ENCODE measurements around the gene TBCK. TPM values are rescaled to one million over a fixed set of nuclear protein-coding genes. Genes with fewer than 3 reads are reported as not detected.

Gene TBCK
- total and polyA plus RNA-seq, 2 donors (not counting 3 experiments of a cell fraction or from before 2014, with no cell fraction given): 18.2 to 38.6 TPM

GRCh38 chr4:106266201-106266600 lies 49.8 kb downstream of the TBCK start:
- TF ChIP-seq CTCF (IDR thresholded peaks at IDR 0.05; ENCODE audit: extremely low read depth in 1 of 2, insufficient read depth in 1 of 2, low read depth in 1 of 2, low read length in 2 of 2) (peak; percentile 36 to 40), GATA2 (IDR thresholded peaks at IDR 0.05; ENCODE audit: insufficient read depth, insufficient read length, low read depth, low read length) (no peak)
- no peak overlapping the region for H3K4me2 ChIP-seq (ENCODE audit: insufficient read depth, low read length)
- no peaks in the 10 kb centered on the region for H3K27me3 ChIP-seq (ENCODE audit: control insufficient read depth in 2 of 2, insufficient read depth in 2 of 2, low read length in 2 of 2)
- peaks cover 6% of the 10 kb centered on the region for H3K4me1 ChIP-seq (ENCODE audit: control insufficient read depth, extremely low read depth, insufficient read depth, low read length)
- H3K4me3 ChIP-seq (replicated peaks in 1 of 3; ENCODE audit: insufficient read depth in 1 of 3, low read depth in 1 of 3, low read length in 3 of 3): no peak overlapping the region
- intact Hi-C loops (cut with micrococcal nuclease) (loop anchor here (1.0 to 10.0 kb wide), 8 partner anchors 50 to 769 kb away; partner anchors contain the start of genes AIMP1, DKK2 and TBCK), dilution Hi-C loops (cut with MboI; ENCODE audit: extremely low pct_ligation_motif_present, low sequenced_read_pairs) (no loop called here)
- H3K36me3 ChIP-seq (ENCODE audit: control insufficient read depth in 2 of 2, extremely low read depth in 1 of 2, insufficient read depth in 2 of 2, low read length in 2 of 2): no peaks in the 10 kb centered on the region
- no peak overlapping the region for H2AFZ ChIP-seq (ENCODE audit: low read depth, low read length)
- CTCF ChIA-PET: interaction anchor here (0.6 to 2.5 kb wide), 51 partner anchors 9 to 1471 kb away, joined by 3 to 48 read pairs (median 5); partner anchors contain the start of genes AIMP1, DKK2 and TBCK
- no peaks in the 10 kb centered on the region for H3K9me1 ChIP-seq (replicated peaks; ENCODE audit: control insufficient read depth, extremely low read depth, insufficient read depth, low read length)
- H3K79me2 ChIP-seq (ENCODE audit: control insufficient read depth, insufficient read depth, low read length): no peaks in the 10 kb centered on the region
- DNase-seq (ENCODE audit: low read depth, low spot score): peak; percentile 72
- H3K27ac ChIP-seq (ENCODE audit: insufficient read depth, low read depth, low read length): no peak overlapping the region
- BruUV-seq (replicated peaks): no TSS peak
- no peak overlapping the region for H3K9ac ChIP-seq (replicated peaks; ENCODE audit: extremely low read depth, insufficient read depth, low read length)
- FAIRE-seq: peak; percentile 68
- no peaks in the 10 kb centered on the region for H4K20me1 ChIP-seq (replicated peaks; ENCODE audit: control insufficient read depth, extremely low read depth, insufficient read depth, low read length)
- POLR2A ChIA-PET: interaction anchor here (0.5 kb wide), 1 partner anchor 556 kb away, joined by 5 read pairs; no protein-coding TSS in a partner anchor
- no peaks in the 10 kb centered on the region for H3K9me3 ChIP-seq (replicated peaks; ENCODE audit: control insufficient read depth, insufficient read depth, low read length)

- Histone ChIP-seq H4K20me1 (replicated peaks; ENCODE audit: control insufficient read depth, extremely low read depth, insufficient read depth, low read length) (no peaks in the 10 kb centered on the region), H3K27me3 (ENCODE audit: control insufficient read depth in 2 of 2, insufficient read depth in 2 of 2, low read length in 2 of 2) (no peaks in the 10 kb centered on the region), H3K9ac (replicated peaks; ENCODE audit: extremely low read depth, insufficient read depth, low read length) (no peak overlapping the region), H3K4me1 (ENCODE audit: control insufficient read depth, extremely low read depth, insufficient read depth, low read length) (no peaks in the 10 kb centered on the region), H2AFZ (ENCODE audit: low read depth, low read length) (no peak overlapping the region), H3K36me3 (ENCODE audit: control insufficient read depth in 2 of 2, extremely low read depth in 1 of 2, insufficient read depth in 2 of 2, low read length in 2 of 2) (no peaks in the 10 kb centered on the region), H3K79me2 (ENCODE audit: control insufficient read depth, insufficient read depth, low read length) (no peaks in the 10 kb centered on the region), H3K4me2 (ENCODE audit: insufficient read depth, low read length) (no peak overlapping the region), H3K9me1 (replicated peaks; ENCODE audit: control insufficient read depth, extremely low read depth, insufficient read depth, low read length) (no peaks in the 10 kb centered on the region), H3K4me3 (replicated peaks in 1 of 3; ENCODE audit: insufficient read depth in 1 of 3, low read depth in 1 of 3, low read length in 3 of 3) (no peak overlapping the region), H3K27ac (ENCODE audit: insufficient read depth, low read depth, low read length) (no peak overlapping the region), H3K9me3 (replicated peaks; ENCODE audit: control insufficient read depth, insufficient read depth, low read length) (no peaks in the 10 kb centered on the region)
- CTCF ChIA-PET: interaction anchor here (0.9 to 1.4 kb wide), 6 partner anchors 51 to 554 kb away, joined by 3 to 5 read pairs (median 4); partner anchors contain the start of gene TBCK
- dilution Hi-C loops (cut with MboI; ENCODE audit: extremely low pct_ligation_motif_present, low sequenced_read_pairs) (no loop called here), intact Hi-C loops (cut with micrococcal nuclease) (loop anchor here (10.0 kb wide), 1 partner anchor 770 kb away; the partner anchor contains the start of gene DKK2)
- TF ChIP-seq POLR2A (IDR thresholded peaks at IDR 0.05; ENCODE audit: low read depth, low read length) (no peak), GATA2 (IDR thresholded peaks at IDR 0.05; ENCODE audit: insufficient read depth, insufficient read length, low read depth, low read length) (no peak), FOS (IDR thresholded peaks at IDR 0.05; ENCODE audit: borderline replicate concordance, insufficient read depth, low read length) (no peak), MYC (IDR thresholded peaks at IDR 0.05; ENCODE audit: low read depth, low read length) (no peak), MAX (IDR thresholded peaks at IDR 0.05; ENCODE audit: insufficient read depth, insufficient read length) (no peak), CTCF (IDR thresholded peaks at IDR 0.05; ENCODE audit: extremely low read depth in 1 of 2, insufficient read depth in 1 of 2, low read depth in 1 of 2, low read length in 2 of 2) (no peak), POLR2AphosphoS5 (IDR thresholded peaks at IDR 0.05; ENCODE audit: insufficient read depth, low read depth, low read length) (no peak), JUN (IDR thresholded peaks at IDR 0.05; ENCODE audit: borderline replicate concordance, insufficient read depth, insufficient read length, low read depth) (no peak), EZH2 (IDR thresholded peaks at IDR 0.05; ENCODE audit: borderline replicate concordance, low read depth, low read length, severe bottlenecking) (no peak)
- BruUV-seq (replicated peaks): no TSS peak
- FAIRE-seq: no peak
- POLR2A ChIA-PET: no interaction called here
- DNase-seq (ENCODE audit: low read depth, low spot score): no peak
Measured at GRCh38 chr4:106264331-106264728, 51.7 kb downstream of the TBCK start.
